Smooth muscle cell (in vitro differentiated cells): ENCODE measurements around the gene DIP2A. TPM values are rescaled to one million over a fixed set of nuclear protein-coding genes. Genes with fewer than 3 reads are reported as not detected.

ENCODE experiments used
- DNase-seq: peaks from one replicate; lab custom pipeline; 2025; ENCODE audit not compliant: unreplicated experiment; lab: John Stamatoyannopoulos, UW
- H2AFZ ChIP-seq: fragments of 200-600 bp; sonication (generic); 2 replicates; pipeline ENCODE4 v1.6.0; 2016; ENCODE audit warnings: antibody characterized with exemption, low read depth, mild to moderate bottlenecking
- H3F3A ChIP-seq: fragments of 200-600 bp; sonication (generic); 2 replicates; pipeline ENCODE4 v1.6.0; 2017; ENCODE audit warnings: antibody characterized with exemption, low read depth
- H3K27ac ChIP-seq: fragments of 200-600 bp; sonication (generic); 2 replicates; pipeline ENCODE4 v1.5.1; 2016; ENCODE audit warnings: low read depth, mild to moderate bottlenecking
- H3K27me3 ChIP-seq: fragments of 200-600 bp; sonication (generic); 2 replicates; pipeline ENCODE4 v1.6.1; 2016; ENCODE audit warnings: low read depth, mild to moderate bottlenecking
- H3K36me3 ChIP-seq: fragments of 200-600 bp; sonication (generic); 2 replicates; pipeline ENCODE4 v1.5.1; 2016; ENCODE audit warnings: low read depth
- H3K4me1 ChIP-seq: fragments of 200-600 bp; sonication (generic); 2 replicates; pipeline ENCODE4 v1.5.1; 2016; ENCODE audit warnings: low read depth
- H3K4me2 ChIP-seq: fragments of 200-600 bp; sonication (generic); 2 replicates; pipeline ENCODE4 v1.6.0; 2016; ENCODE audit warnings: mild to moderate bottlenecking
- H3K4me3 ChIP-seq: fragments of 200-600 bp; sonication (generic); 2 replicates; pipeline ENCODE4 v1.5.1; 2016; ENCODE audit warnings: mild to moderate bottlenecking
- H3K79me2 ChIP-seq: fragments of 200-600 bp; sonication (generic); 2 replicates; pipeline ENCODE4 v1.6.0; 2016; ENCODE audit warnings: low read depth, mild to moderate bottlenecking
- H3K9ac ChIP-seq: fragments of 200-600 bp; sonication (generic); 2 replicates; pipeline ENCODE4 v1.6.0; 2016; ENCODE audit warnings: low read depth
- H3K9me3 ChIP-seq: fragments of 200-600 bp; sonication (generic); replicated peaks from 2 replicates; pipeline ENCODE4 v1.5.1; 2016; ENCODE audit warnings: low read depth
- H4K20me1 ChIP-seq: fragments of 200-600 bp; sonication (generic); 2 replicates; pipeline ENCODE4 v1.6.0; 2016; ENCODE audit warnings: low read depth
- WGBS: methylation state at CpG from one replicate; pipeline ENCODE4 v1.1.7; 2016; ENCODE audit warnings: low lambda C conversion rate; 5-methylcytosine and 5-hydroxymethylcytosine counted together
- polyA plus RNA-seq: library from polyadenylated mRNA; unstranded; fragments of >200 nt; fragmentation: Nextera tagmentation; extraction: Ambion mirVana; gene quantifications from 2 replicates; pipeline ENCODE4 v1.2.1, GENCODE V29; 2016
- total RNA-seq: library from RNA; depleted of rRNA; stranded (reverse); fragments of >200 nt; gene quantifications from 2 replicates; pipeline ENCODE4 v1.2.3, GENCODE V29; 2014
- TF ChIP-seq, protein P1 (sequence below): fragments of 200-600 bp; sonication (generic); IDR thresholded peaks from 2 replicates; pipeline ENCODE4 v1.5.1; 2017; ENCODE audit warnings: borderline replicate concordance, mild to moderate bottlenecking, antibody characterized with exemption; ENCODE audit not compliant: insufficient read depth, poor library complexity, severe bottlenecking

The DIP2A gene
- total and polyA plus RNA-seq, 2 experiments from 2014 or later, result 11.5 to 24.8 TPM

DNA sequence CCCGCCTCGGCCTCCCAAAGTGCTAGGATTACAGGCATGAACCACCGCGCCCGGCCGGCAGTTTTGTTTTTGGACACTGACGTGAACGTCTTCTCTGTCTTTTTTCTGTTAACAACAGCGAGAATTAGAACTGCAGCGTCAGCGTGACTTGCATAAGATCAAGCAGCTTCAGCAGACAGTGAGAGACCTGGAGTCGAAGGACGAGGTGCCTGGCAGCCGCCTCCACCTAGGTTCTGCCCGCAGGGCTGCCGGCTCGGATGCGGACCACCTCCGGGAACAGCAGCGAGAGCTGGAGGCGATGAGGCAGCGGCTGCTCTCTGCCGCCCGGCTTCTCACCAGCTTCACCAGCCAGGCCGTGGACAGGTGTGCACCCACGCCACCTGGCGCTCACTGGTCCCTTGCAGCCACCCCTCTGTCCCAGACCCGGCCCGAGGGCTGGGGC is 22.9 kb upstream of the DIP2A start:
- TF ChIP-seq, protein P1, sequence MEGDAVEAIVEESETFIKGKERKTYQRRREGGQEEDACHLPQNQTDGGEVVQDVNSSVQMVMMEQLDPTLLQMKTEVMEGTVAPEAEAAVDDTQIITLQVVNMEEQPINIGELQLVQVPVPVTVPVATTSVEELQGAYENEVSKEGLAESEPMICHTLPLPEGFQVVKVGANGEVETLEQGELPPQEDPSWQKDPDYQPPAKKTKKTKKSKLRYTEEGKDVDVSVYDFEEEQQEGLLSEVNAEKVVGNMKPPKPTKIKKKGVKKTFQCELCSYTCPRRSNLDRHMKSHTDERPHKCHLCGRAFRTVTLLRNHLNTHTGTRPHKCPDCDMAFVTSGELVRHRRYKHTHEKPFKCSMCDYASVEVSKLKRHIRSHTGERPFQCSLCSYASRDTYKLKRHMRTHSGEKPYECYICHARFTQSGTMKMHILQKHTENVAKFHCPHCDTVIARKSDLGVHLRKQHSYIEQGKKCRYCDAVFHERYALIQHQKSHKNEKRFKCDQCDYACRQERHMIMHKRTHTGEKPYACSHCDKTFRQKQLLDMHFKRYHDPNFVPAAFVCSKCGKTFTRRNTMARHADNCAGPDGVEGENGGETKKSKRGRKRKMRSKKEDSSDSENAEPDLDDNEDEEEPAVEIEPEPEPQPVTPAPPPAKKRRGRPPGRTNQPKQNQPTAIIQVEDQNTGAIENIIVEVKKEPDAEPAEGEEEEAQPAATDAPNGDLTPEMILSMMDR, result no peak
- Histone ChIP-seq H2AFZ (no peak overlapping the region), H3K9ac (no peak overlapping the region), H3K27me3 (no peaks in the 10 kb centered on the region), H3K27ac (no peak overlapping the region), H4K20me1 (no peaks in the 10 kb centered on the region), H3K4me1 (no peaks in the 10 kb centered on the region), H3K9me3 (no peaks in the 10 kb centered on the region), H3K36me3 (peaks cover 3% of the 10 kb centered on the region), H3K4me3 (no peak overlapping the region), H3K79me2 (no peaks in the 10 kb centered on the region), H3K4me2 (no peak overlapping the region), H3F3A (no peaks in the 10 kb centered on the region)
- DNase-seq, result no peak
- WGBS, result 99% methylated on average over 29 of the region's 29 CpGs

DNA sequence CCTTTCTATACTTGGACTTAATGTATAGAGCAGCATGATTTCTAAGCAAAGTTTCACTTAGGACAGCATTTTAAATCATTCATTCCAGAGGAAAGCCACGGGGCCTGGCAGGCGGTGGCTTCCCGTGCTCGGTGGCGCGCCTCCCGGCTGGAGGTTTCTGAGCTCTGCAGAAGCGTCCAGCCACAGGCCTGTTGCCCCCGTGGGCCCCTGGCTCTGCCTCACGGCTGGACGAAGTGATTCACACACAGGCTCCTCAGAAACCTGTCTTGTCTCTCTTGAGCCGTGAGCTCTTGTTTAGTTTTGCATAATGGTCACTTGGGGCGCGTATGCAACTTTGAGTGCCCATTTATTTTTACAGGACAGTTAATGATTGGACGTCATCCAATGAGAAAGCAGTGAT is 22.1 kb upstream of the DIP2A start:
- Histone ChIP-seq H2AFZ (no peak overlapping the region), H3K4me3 (no peak overlapping the region), H3K27ac (no peak overlapping the region), H3K4me1 (no peaks in the 10 kb centered on the region), H3F3A (no peaks in the 10 kb centered on the region), H3K9me3 (no peaks in the 10 kb centered on the region), H3K27me3 (no peaks in the 10 kb centered on the region), H3K9ac (no peak overlapping the region), H3K36me3 (peaks cover 3% of the 10 kb centered on the region), H3K79me2 (no peaks in the 10 kb centered on the region), H3K4me2 (no peak overlapping the region), H4K20me1 (no peaks in the 10 kb centered on the region)
- TF ChIP-seq, protein P1, result no peak
- DNase-seq, result no peak
- 95% methylated on average over 15 of the region's 15 CpGs for whole genome bisulfite sequencing

DNA sequence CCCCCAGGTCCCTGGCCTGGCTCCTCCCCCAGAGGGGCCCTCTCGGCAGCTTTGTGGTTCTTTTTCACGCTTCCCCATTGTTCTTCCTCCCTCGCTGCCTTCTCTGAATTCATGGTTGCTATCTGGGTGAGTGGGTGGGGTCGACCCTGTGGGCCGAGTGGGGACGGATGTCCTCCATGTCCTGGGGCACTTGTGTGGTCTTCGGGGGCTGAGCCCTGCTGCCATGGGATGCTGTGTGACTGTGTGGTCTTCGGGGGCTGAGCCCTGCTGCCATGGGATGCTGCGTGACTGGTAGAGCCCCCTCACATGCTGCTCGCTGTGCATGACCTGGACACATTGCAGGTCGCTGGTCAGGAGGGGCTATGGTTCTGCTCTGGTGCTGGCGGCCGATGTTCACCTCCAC is 21.6 kb upstream of the DIP2A start:
- no peaks in the 10 kb centered on the region for H4K20me1 ChIP-seq
- H3K9me3 ChIP-seq, result no peaks in the 10 kb centered on the region
- H2AFZ ChIP-seq, result no peak overlapping the region
- WGBS, result 95% methylated on average over 13 of the region's 13 CpGs
- H3K4me1 ChIP-seq, result no peaks in the 10 kb centered on the region
- DNase-seq, result no peak
- no peaks in the 10 kb centered on the region for H3K79me2 ChIP-seq
- H3K9ac ChIP-seq, result no peak overlapping the region
- no peaks in the 10 kb centered on the region for H3K27me3 ChIP-seq
- no peak overlapping the region for H3K4me3 ChIP-seq
- H3K36me3 ChIP-seq, result peaks cover 3% of the 10 kb centered on the region
- no peak overlapping the region for H3K27ac ChIP-seq
- H3K4me2 ChIP-seq, result no peak overlapping the region
- no peaks in the 10 kb centered on the region for H3F3A ChIP-seq
- TF ChIP-seq, protein P1, result no peak

DNA sequence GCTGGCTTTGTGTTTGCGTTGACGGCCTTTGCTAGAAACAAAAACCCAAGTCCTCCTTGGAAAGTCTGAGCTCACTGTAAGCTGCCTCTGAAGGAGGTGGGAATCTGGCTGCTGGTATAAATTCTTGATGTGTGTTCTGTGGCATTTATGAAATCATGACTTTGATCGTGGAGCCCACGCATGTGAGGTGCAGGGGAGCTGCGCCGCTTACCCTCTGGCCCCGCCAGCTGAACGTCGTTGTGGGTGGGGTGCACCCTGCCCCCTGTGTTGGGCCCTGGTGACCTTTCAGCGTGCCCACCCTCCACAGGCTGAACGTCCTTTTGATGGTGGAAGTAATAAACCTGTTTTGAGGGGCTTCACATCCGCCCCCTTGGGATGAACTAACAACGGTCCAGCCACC is 21.2 kb upstream of the DIP2A start:
- Histone ChIP-seq H3K27ac (no peak overlapping the region), H3K4me1 (no peaks in the 10 kb centered on the region), H4K20me1 (no peaks in the 10 kb centered on the region), H3F3A (no peaks in the 10 kb centered on the region), H3K79me2 (no peaks in the 10 kb centered on the region), H3K27me3 (no peaks in the 10 kb centered on the region), H3K9me3 (no peaks in the 10 kb centered on the region), H3K9ac (no peak overlapping the region), H2AFZ (no peak overlapping the region), H3K4me2 (no peak overlapping the region), H3K4me3 (no peak overlapping the region), H3K36me3 (peaks cover 3% of the 10 kb centered on the region)
- TF ChIP-seq, protein P1, result no peak
- no peak for DNase-seq
- WGBS, result 91% methylated on average over 13 of the region's 13 CpGs
